ENCODE data around the gene KIF15.

KIF15 gene

DNA sequence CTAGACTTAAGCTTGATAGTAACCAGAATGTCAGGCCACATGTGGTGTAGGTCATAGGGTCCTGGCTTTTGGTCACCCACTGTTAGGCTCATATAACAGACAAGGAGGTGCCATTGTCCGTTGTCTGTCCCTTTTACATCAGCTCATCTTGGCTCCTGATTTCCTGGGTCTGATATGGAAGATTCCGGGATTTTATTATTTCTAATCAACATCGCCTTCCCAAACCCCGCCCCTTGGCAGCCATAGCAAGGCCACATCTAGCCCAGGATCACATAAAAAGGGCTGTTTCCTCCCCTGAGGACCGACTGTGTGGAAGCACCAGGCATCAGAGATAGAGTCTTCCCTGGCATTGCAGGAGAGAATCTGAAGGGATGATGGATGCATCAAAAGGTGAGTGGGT, 112.7 kb downstream of the KIF15 start, which contains the start of gene TGM4:
TSS of gene TGM4 (plus strand) at position 301 of the 400 bp plus-strand sequence. CDS start at position 372, 71 bp downstream.
- H3K4me1 ChIP-seq (ENCODE audit: insufficient read depth, low read length) = no peaks in the 10 kb centered on the region

GRCh38 chr3:44875596-44875995, 114.0 kb downstream of the KIF15 start:
- no peaks in the 10 kb centered on the region for H3K36me3 ChIP-seq (ENCODE audit: insufficient read depth, low read length)
- TF ChIP-seq EZH2 (IDR thresholded peaks at IDR 0.05; ENCODE audit: borderline replicate concordance, low read depth, low read length, severe bottlenecking) (no peak), CTCF (IDR thresholded peaks at IDR 0.05; ENCODE audit: borderline replicate concordance, extremely low read depth, low read length, poor library complexity, severe bottlenecking) (no peak)
- no peaks in the 10 kb centered on the region for H3K9me3 ChIP-seq (ENCODE audit: insufficient read depth, low read length, severe bottlenecking)
- no peak overlapping the region for H3K4me3 ChIP-seq (ENCODE audit: low read depth in 1 of 2, low read length in 2 of 2)
- no peak overlapping the region for H3K4me2 ChIP-seq (ENCODE audit: insufficient read depth, low read length)
- peaks cover 2% of the 10 kb centered on the region for H3K27me3 ChIP-seq (ENCODE audit: insufficient read depth, low read length, poor library complexity)
- no peak overlapping the region for H3K9ac ChIP-seq (ENCODE audit: low read depth, low read length)
- H3K27ac ChIP-seq (ENCODE audit: low read length) = no peak overlapping the region
- no peaks in the 10 kb centered on the region for H4K20me1 ChIP-seq (ENCODE audit: insufficient read depth, low read length)
- no peak overlapping the region for H2AFZ ChIP-seq (ENCODE audit: low read depth, low read length)
- ATAC-seq (ENCODE audit: insufficient read depth, low read depth) (no peak), DNase-seq (no peak)
- no peaks in the 10 kb centered on the region for H3K79me2 ChIP-seq (ENCODE audit: insufficient read depth, low read length)
- H3K4me1 ChIP-seq (ENCODE audit: insufficient read depth, low read length) = no peaks in the 10 kb centered on the region

More for the DNA sequence above, 112.7 kb downstream of the KIF15 start, which contains the start of gene TGM4:
- DNase-seq = no peak
- Histone ChIP-seq H3K4me2 (ENCODE audit: insufficient read depth, low read length) (no peak within 1 kb of the TSS), H3K79me2 (ENCODE audit: insufficient read depth, low read length) (no peaks in the 10 kb centered on the region), H2AFZ (ENCODE audit: low read depth, low read length) (no peak within 1 kb of the TSS), H3K9me3 (ENCODE audit: insufficient read depth, low read length, severe bottlenecking) (no peaks in the 10 kb centered on the region), H3K36me3 (ENCODE audit: insufficient read depth, low read length) (no peaks in the 10 kb centered on the region), H3K27me3 (ENCODE audit: insufficient read depth, low read length, poor library complexity) (no peaks in the 10 kb centered on the region), H3K9ac (ENCODE audit: low read depth, low read length) (no peak within 1 kb of the TSS), H3K27ac (ENCODE audit: low read length) (no peak within 1 kb of the TSS), H3K4me3 (ENCODE audit: low read depth in 1 of 2, low read length in 2 of 2) (no peak within 1 kb of the TSS), H4K20me1 (ENCODE audit: insufficient read depth, low read length) (no peaks in the 10 kb centered on the region)
- TF ChIP-seq CTCF (IDR thresholded peaks at IDR 0.05; ENCODE audit: borderline replicate concordance, extremely low read depth, low read length, poor library complexity, severe bottlenecking) = no peak
- TF ChIP-seq EZH2 (IDR thresholded peaks at IDR 0.05; ENCODE audit: borderline replicate concordance, low read depth, low read length, severe bottlenecking) = no peak
- ATAC-seq (ENCODE audit: insufficient read depth, low read depth) = no peak

- no peak overlapping the region for H3K9ac ChIP-seq (ENCODE audit: low read depth, low read length)
- no peaks in the 10 kb centered on the region for H3K9me3 ChIP-seq (ENCODE audit: insufficient read depth, low read length, severe bottlenecking)
- no peaks in the 10 kb centered on the region for H4K20me1 ChIP-seq (ENCODE audit: insufficient read depth, low read length)
- no peak overlapping the region for H3K4me3 ChIP-seq (ENCODE audit: low read depth in 1 of 2, low read length in 2 of 2)
- ATAC-seq (ENCODE audit: insufficient read depth, low read depth) = no peak
- H3K36me3 ChIP-seq (ENCODE audit: insufficient read depth, low read length) = no peaks in the 10 kb centered on the region
- H3K4me1 ChIP-seq (ENCODE audit: insufficient read depth, low read length) = no peaks in the 10 kb centered on the region
- H3K4me2 ChIP-seq (ENCODE audit: insufficient read depth, low read length) = no peak overlapping the region
- no peak for DNase-seq
- TF ChIP-seq EZH2 (IDR thresholded peaks at IDR 0.05; ENCODE audit: borderline replicate concordance, low read depth, low read length, severe bottlenecking) = no peak
- no peak for TF ChIP-seq CTCF (IDR thresholded peaks at IDR 0.05; ENCODE audit: borderline replicate concordance, extremely low read depth, low read length, poor library complexity, severe bottlenecking)
- no peaks in the 10 kb centered on the region for H3K79me2 ChIP-seq (ENCODE audit: insufficient read depth, low read length)
- no peak overlapping the region for H2AFZ ChIP-seq (ENCODE audit: low read depth, low read length)
- H3K27me3 ChIP-seq (ENCODE audit: insufficient read depth, low read length, poor library complexity) = peaks cover 2% of the 10 kb centered on the region
- H3K27ac ChIP-seq (ENCODE audit: low read length) = no peak overlapping the region
Observed at GRCh38 chr3:44877333-44877732, 115.7 kb downstream of the KIF15 start.

GRCh38 chr3:44880284-44880683, 118.7 kb downstream of the KIF15 start:
- Histone ChIP-seq H3K79me2 (ENCODE audit: insufficient read depth, low read length) (no peaks in the 10 kb centered on the region), H3K4me1 (ENCODE audit: insufficient read depth, low read length) (no peaks in the 10 kb centered on the region), H3K4me3 (ENCODE audit: low read depth in 1 of 2, low read length in 2 of 2) (no peak overlapping the region), H3K27me3 (ENCODE audit: insufficient read depth, low read length, poor library complexity) (peaks cover 2% of the 10 kb centered on the region), H3K9me3 (ENCODE audit: insufficient read depth, low read length, severe bottlenecking) (no peaks in the 10 kb centered on the region), H3K9ac (ENCODE audit: low read depth, low read length) (no peak overlapping the region), H3K36me3 (ENCODE audit: insufficient read depth, low read length) (no peaks in the 10 kb centered on the region), H3K4me2 (ENCODE audit: insufficient read depth, low read length) (no peak overlapping the region), H2AFZ (ENCODE audit: low read depth, low read length) (no peak overlapping the region), H3K27ac (ENCODE audit: low read length) (no peak overlapping the region), H4K20me1 (ENCODE audit: insufficient read depth, low read length) (no peaks in the 10 kb centered on the region)
- DNase-seq (no peak), ATAC-seq (ENCODE audit: insufficient read depth, low read depth) (no peak)
- TF ChIP-seq CTCF (IDR thresholded peaks at IDR 0.05; ENCODE audit: borderline replicate concordance, extremely low read depth, low read length, poor library complexity, severe bottlenecking) (no peak), EZH2 (IDR thresholded peaks at IDR 0.05; ENCODE audit: borderline replicate concordance, low read depth, low read length, severe bottlenecking) (no peak)

Measured in DND-41 (cell line).